ENCODE measurements around the gene RBFA.

RBFA gene

DNA sequence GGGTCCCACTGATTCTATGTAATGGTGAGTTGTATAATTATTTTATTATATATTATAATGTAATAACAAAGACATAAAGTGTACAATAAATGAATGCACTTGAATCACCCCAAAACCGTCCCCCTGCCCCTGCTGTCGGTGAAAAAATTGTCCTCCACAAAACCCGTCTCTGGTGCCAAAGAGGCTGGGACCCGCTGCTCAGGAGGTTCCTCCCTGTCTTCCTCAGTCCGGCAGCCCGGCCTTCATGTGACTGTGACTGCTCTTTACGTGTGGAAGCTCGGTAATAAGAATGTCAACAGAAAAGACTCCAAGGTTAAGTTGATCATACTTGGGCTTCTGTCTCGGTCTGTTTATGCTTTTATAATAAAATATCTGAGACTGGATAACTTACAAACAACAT is 42.1 kb downstream of the RBFA start:
- DNase-seq = no peak

DNA sequence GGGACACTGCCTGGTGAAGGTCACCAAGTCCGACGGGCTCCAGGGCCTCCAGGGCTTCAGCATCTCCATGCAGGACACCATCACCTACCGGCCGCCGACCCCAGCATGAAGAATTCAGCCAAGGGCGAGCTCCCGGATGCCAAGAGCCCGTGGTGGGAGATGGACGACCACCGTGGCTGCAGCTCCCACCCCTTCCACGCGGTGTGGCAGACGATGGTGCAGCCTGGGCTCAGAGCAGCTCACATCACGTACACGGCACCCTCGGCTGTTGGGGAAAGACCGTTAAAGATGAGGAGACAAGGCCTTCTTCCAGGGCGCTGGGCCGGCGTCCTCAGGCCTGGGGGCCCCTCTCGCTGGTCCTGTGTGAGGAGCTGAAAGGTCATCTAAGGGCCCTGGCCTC is 43.6 kb downstream of the RBFA start:
- DNase-seq = no peak
